Effector CD4-positive, alpha-beta T cell (primary cell): ENCODE measurements around the gene RAI2.
"Not testable (repeated sequence)": the region's sequence is repeated elsewhere in the genome, so short reads cannot be mapped to it uniquely, and the experiment has no call there.

Experiments used
- DNase-seq: peaks from one replicate; pipeline ENCODE4 v3.0.0-alpha.2; 2020

RAI2 gene

DNA sequence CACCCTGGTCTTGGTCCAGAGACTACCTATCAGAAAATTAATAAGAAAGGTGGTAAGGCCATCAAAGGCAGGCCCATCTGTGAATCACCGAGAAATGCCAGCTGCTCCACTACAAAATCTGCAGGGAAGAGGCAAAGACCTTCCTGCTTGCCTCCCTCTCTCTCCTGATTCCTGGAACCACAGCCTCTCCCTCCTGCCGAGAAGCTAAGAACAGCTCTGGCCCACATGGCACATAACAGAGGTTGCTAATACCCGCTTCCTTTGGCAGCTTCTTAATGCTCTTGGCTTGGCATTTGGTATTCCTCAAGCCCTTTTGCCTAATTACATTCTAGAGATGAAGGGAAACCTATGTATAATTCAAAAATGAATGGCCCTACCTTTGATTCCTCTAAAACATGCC, 32.9 kb downstream of the RAI2 start:
- no peak for DNase-seq

DNA sequence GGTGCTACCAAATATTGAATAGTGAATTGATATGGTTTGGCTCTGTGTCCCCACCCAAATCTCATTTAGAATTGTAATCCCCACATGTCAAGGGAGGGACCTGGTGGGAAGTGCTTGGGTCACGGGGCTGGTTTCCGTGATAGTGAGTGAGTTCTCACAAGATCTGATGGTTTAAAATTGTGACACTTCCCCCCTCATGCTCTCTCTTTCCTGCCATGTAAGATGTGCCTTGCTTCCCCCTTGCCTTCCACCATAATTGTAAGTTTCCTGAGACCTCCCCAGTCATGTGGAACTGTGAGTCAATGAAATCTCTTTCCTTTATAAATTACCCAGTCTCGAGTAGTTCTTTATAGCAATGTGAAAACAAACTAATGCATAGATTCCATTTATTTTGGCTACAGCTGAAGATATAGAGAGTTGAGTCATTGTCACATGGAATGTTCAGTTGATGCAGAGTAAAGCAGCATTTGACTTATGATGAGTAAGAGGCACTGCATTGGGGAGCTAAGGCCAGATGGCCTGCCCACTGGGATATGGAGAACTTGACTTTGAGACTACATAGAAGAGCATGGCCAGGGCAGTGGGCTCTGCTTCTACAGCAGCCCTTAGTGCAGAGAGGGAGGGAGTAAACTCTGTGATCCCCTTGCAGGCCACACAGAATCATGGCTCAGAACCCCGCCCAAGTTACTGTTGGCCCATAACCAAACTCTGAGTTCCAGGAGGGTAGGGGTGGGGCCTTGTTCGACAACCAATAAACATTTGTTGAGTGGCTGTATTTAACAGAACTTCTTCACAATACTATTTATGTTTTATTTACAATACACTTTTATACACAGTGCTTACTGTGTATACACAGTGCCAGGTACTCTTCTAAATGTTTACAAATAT, 34.2 kb downstream of the RAI2 start:
- DNase-seq: no peak

DNA sequence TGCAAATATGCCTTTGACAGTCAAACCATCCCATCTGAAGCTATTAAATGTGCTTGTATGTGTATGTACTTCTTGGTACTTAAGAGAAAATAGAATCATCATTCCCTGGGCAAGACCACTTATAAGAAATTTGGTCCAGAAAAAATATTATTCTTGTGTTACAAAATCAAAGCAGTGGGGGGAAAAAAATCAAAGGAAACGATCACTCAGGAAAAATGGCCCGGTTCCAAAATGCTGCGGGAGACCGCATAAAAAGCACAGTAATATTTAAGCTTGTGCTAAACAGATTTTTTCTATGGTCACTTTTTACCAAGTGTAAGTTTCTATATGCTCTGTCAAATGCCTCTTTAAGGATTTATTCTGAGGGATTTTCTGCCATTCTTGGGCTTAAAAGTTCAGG, 36.1 kb downstream of the RAI2 start:
- no peak for DNase-seq

DNA sequence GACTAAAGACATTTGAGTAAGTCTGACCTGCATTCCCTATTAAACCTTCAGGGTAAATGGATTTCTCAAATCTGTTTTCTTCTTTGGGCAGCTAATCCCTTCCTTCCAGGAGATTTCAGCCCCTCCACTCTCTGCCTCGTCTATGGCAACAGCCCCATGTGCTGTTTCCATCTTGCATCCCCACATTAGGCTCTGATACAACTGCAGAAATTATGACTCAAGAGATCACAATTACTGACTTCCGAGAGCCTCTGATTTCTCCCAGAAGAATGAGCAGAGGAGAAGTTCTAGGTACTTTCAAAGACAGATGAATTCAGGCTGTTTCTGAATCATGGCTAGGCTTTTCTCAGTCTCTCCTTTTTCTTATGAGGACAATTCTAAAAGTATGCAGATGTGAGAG, 38.7 kb downstream of the RAI2 start:
- DNase-seq: no peak

DNA sequence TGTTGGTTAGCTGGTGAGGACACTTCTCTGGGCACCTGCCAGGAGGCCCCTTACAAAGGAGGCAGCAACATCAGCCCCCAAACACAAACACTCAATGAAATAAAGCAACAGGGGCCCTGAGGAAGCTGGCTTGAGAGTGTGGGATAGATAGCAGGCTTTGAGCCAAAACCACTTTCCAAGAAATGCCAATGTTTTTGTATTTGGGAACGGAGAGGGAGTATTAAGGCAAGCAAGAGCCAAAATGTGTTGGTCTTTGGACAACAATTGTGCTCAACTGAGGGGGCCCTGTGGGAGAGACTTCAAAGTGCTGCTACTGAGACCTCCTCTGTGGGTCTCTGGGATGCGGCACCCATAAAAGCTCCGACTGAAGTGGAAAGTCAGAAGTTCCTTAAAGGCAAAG, 41.0 kb downstream of the RAI2 start:
- no peak for DNase-seq

DNA sequence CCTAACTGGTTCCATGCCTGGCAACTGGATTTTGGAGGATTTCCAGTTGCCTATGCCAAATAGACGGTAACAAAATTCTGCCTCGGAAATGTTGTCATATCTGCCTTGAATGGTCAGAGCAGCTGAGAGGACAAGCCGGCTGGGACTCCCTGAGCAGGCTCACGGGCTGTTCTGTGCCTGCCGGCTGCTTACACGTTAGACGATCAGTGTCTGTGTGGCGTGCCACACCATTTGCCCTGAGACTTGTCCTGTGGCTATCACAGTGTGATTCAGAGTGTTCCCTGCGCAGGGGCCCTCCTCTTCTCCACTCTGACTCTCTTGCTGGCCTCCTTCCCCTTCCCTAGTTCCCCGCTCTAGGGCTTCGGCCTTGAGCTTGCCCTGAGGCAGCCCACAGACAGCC, 42.4 kb downstream of the RAI2 start:
- no peak for DNase-seq

DNA sequence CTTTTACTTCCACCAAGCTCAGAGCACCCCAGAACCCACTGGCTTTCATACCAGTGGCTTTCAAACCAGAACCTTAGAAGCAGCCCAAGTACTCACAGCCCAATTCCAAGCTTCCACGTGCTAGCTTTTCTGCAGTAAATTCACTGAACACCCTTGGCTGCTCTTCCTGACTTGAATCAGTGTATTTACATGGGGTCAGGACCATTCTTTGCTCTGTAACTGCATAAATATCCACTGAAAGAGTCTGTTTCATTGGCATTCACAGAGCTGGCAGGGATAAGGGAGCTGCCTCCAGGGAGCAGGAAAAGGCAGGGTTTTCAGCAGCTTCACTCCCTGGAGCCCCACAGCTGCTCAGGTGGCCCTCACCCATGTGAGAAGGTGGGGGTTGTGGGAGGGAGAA, 43.8 kb downstream of the RAI2 start:
- DNase-seq: no peak

DNA sequence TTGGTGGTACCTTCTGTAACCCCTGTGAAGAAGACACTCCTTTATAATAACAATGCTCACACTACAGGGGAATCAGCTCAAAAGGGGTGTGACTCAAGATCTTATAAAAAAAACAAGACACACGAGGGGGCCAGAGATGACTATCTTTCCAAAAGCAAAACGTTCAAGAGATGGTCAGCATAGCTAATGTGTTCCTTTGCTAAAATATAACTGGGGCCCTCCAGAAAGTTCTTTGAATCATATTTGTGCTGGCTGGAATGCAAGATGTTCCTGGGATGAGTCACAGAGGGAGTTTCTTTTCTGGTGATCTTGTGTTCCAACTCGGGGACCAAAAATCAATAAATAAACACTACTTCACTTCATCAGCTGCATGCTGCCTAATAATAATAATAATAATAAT, 46.5 kb downstream of the RAI2 start:
- DNase-seq: no peak

DNA sequence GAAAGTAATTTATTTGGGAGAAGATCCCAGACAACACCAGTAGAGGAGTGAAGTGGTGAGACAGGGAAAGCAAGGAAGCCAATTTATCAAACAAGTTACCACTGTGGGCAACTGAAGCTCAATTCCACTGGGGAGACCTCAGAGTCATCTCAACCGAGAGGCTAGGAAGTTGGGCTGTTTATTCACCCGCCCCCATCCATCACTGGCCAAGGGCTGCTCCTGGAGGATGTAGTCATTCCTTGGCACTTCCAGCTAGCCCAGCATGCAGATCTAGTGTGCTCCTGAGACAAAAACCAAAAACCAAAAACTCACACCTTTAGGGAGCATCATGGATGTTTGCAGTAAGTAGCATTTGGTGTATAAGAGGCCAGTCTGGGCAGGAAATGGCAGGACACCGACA, 47.0 kb downstream of the RAI2 start:
- DNase-seq: no peak

DNA sequence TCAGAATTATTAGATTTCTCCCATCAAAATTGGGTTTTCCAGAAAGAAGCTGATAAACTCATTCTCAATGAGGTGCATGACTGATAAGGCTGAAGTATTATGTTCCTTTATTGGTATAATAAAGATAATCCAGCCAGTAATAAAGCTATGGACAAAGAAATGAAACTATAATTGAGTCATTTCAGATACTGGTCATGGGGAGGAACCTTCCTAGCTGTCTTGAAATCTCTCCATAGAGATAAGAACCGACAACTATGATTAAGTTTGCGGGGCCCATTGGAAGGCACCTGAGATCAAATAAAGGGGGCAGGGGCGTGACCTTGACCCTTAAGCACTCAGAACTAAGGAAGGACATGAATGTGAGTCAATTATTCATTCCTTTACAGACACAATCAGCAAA, 47.8 kb downstream of the RAI2 start:
- no peak for DNase-seq

DNA sequence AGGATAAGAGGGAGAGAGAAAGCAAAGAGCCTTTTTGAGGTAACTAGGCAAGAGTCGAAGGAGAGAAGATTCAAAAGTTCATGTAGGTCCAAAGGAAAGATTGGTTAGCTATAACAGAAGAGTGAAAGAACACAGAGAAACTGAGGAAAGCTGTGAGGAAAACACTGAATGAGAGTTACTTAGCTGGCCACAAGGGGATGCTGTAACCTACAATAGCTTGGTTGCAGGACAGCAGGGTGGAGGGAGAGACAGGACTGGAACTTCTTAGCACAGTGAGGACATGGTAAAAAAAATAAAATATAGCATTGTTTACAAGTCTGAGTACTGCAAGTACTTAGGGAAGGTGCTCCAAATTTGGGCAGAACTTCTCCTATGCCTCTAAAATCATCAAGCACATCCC, 48.3 kb downstream of the RAI2 start:
- no peak for DNase-seq

DNA sequence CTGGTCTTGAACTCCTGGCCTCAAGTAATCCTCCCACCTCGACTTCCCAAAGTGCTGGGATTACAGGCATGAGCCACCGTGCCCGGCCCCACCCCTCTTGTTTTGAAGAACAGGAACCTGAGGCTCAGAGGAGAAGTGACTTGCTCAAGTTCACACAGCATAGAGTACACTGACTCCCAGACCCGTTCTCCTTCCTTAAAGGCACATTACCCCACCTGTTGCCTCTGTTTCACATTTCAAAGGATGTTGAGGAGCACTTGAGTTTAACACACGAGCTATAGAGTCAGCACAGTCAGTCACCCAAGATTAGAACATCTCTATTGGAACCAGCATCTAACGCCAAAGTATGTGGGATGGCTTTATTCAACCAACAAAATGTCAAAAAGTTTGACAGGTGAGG, 51.1 kb downstream of the RAI2 start:
- DNase-seq: no peak

DNA sequence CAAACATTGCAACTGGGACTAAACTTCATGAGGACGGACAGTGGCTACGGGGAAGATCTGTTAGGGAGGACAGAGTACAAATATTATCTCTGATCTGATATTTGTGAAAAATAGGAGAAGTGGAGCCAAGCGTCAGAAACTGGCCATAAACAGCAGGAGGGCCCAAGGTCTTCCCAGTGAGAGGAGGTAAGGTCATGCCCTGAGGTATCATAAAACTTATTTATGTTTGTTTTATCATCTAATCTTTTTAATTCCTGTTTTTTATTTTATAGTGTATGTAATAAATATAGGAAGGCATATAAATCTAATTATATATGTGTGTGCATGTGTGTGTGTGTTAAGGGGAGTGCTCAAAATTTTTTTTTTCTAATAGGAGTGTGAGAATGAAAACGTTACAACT, 51.8 kb downstream of the RAI2 start:
- DNase-seq: no peak

DNA sequence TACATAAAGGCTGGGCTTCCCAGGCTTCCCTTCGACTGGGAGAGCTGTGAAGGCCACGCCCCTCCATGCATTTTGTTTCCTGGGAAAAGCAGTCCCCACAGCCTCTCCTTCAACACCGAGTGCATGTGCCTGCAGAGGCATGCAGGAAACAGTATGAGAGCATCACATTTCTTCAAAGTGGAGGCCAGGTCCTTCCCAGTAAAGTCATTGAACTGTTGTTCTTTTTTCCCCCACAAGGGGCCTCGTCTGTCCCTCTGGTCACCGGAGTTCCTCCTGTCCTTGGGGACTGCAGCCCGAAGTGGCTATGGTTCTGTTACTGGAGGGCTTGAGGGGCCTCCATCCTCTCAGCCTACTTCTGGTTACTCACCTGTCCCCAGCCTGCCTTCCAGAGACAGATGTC, 56.0 kb downstream of the RAI2 start:
- no peak for DNase-seq

DNA sequence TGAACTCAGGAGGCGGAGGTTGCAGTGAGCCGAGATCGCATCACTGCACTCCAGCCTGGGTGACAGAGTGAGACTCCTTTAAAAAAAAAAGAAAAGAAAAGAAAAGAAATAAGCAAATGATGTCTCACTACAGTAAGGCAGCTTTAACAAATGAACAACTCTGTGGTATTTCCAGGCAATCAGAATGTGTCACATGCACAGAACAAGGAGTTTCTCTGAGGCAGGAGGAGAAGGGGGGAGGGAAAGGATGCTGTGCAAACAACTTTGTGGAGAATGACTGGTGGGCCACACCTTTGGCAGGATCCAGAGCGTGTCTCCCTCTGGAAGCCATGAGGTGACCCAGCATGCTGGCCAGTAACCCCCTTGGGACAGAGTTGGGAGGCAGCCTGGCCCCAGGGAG, 57.6 kb downstream of the RAI2 start:
- DNase-seq: no peak

DNA sequence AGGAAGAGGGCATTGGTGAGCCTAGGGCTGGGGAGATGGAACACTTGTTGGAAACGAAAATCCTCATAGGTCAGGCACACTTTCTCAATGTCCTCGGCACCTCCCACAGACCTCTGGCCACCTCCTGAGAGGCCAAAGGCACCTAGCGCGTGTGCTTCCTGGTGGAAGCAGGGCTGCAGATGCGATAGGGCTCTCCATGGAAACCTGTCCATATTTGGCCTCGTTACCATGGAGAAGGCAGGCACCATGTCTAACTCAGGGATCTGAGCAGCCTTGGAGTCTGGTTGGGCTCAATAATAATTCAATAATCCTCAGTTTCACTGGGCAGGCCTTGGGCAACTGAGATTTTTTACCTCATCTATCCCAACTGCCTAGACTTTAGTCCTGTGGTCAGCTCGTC, 58.3 kb downstream of the RAI2 start:
- no peak for DNase-seq

DNA sequence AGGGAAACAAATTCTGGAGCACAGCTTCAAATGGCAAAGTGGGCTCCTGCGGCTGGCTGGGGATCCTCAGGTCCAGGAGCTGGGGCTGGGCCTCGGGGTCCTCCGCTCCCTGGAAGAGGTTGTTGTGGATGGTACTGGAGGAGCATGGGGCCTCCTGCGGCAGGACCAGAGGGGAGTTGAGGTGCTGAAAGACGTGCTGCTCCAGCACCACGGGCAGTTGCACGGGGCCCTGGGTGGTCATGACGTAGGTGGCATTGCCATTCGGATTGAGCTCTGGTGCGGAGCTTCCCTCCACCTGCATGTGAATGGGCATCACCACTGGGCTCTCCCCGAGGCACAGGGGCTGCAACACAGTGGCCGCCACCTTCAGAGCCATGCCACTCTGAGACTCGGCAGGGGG, 59.7 kb downstream of the RAI2 start:
- no peak for DNase-seq

DNA sequence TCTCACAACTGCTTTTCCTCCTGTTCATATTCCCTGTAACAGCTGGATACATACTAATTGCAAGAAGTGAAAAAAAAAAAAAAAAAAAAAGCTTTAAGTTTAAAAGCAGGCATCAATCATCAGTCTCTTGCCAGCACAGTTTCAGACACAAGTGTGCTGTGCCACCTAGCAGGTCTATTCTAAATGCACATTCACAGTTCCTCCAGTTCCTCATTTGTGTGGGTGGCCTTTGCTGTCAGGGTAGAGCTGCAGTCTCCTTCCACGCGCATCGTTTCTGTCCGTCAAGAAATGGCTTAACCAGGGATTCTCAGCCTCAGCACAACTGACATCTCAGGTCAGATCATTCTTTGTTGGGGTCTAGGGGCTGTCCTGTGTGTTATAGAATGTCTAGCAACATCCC, 62.2 kb downstream of the RAI2 start:
- no peak for DNase-seq

DNA sequence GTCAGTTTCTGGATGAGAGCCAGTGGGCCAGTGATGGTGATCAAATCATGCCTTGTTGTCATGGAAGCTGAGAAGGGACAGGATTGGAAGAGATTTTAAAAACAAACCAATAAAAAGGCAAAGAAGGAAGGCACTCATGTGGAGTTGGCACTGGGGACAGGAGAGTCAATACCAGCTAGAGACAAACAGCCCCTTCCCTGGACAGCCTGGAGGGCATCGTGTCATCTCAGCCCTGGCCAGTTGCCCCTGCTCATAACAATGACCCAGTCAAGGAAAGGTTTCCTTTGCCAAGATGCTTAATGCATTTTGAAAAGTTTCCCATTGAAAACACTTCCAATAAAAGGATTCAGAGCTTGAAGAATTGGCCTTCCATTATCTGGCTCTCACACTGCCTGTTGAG, 68.3 kb downstream of the RAI2 start:
- DNase-seq: no peak

DNA sequence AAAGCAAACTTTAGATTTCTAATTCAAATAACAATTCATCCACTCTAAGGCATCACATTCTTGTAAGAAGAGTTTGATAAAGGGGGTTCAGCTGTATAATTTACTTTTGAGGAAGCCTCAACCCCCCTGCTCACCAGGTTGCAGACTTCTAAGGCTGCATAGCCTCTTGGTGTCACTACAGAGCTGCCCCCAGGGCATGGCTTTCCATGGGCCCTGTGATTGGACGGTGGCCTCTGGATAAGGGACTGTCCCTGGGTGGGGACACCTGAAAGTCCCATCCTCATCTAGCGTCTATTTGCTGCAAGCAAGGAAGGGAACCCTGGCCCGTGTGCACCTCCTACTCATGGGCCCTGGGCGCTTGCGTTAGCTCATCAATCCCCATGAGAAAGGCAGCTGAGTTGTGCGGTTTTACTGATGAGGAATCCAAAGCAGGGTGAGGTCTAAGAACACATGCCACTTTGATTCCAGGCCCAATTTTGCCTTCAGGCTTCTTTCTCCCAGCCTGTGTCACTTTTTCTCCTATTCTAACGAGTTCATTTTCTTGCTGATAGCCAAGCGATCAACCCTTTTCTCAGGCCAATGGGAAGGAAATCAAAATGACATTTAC, 72.0 kb downstream of the RAI2 start:
- no peak for DNase-seq

DNA sequence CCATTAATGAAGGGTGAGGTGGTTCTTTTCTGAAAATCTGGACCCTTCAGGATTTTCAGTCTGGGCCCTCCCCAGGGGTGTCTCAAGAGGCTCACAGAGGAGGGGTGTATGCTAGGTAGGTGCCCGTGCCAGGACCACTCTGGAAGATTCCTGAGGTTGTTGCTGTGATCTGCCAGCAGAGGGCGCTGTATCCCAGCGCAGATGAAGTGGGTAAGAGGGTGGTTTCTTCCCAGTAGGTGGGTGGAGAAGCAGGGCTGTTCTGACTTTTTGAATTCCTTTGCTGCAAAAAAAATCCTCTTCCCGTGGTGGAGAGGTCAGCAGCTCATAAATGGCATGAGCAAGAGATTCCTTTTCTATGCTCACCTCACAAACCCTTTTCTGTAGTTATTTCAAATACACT, 72.7 kb downstream of the RAI2 start:
- DNase-seq: peak; percentile 8

DNA sequence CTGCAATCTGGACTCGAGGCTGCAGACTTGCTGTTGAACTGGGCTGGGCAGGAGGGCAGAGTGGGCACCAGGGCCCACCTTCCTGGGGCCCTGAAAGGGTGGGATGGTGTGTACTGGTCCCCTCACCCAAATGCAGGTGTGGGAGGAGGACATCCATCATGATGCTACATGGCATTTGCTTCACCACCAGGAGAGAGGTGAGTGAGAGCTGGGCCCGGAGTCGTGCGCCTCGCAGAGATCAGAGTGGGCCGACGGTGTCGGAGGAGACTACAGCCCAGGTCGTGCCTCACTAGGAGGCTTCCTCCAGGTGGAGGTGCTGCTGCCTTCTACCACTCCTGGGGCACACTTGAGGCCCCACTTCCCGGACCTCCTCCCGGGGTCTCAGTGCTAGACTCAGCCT, 73.5 kb downstream of the RAI2 start:
- no peak for DNase-seq

DNA sequence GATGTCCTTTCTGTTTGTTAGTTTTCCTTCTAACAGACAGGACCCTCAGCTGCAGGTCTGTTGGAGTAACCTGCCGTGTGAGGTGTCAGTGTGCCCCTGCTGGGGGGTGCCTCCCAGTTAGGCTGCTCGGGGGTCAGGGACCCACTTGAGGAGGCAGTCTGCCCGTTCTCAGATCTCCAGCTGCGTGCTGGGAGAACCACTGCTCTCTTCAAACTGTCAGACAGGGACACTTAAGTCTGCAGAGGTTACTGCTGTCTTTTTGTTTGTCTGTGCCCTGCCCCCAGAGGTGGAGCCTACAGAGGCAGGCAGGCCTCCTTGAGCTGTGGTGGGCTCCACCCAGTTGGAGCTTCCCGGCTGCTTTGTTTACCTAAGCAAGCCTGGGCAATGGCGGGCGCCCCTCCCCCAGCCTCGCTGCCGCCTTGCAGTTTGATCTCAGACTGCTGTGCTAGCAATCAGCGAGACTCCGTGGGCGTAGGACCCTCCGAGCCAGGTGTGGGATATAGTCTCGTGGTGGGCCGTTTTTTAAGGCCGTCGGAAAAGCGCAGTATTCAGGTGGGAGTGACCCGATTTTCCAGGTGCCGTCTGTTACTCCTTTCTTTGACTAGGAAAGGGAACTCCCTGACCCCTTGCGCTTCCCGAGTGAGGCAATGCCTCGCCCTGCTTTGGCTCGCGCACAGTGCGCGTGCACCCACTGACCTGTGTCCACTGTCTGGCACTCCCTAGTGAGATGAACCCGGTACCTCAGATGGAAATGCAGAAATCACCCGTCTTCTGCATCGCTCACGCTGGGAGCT, 74.3 kb downstream of the RAI2 start:
- DNase-seq: not testable (repeated sequence)

DNA sequence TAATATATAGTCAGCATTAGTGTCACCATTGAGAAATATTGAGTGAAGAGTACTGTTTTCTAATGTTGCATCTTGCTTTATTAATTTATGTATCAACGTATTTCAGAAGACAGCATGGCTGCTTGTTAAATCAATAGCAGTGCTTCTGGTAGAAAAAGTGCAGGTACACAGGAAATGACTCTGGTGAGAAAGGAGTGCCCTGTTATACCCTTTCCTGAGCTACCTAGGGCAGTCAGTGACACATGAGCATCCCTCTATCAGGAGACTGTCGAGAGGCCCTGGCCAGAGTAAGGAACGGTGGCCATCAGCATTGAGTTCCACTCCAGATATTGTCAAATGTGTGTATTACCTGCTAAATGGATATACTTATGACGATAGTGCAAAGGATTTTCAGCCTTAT, 81.7 kb downstream of the RAI2 start:
- DNase-seq: no peak
